Type B pancreatic cell (in vitro differentiated cells): Measurements from ENCODE around the gene BCL2L1. TPM values are rescaled to one million over a fixed set of nuclear protein-coding genes. Genes with fewer than 3 reads are reported as not detected.
A peak's percentile ranks its signal among the peaks of the same experiment; 100 is the strongest.

Experiments
- DNase-seq: peaks from one replicate; pipeline ENCODE4 v3.0.0; 2021; ENCODE audit warnings: mixed read lengths; ENCODE audit not compliant: unreplicated experiment; ENCODE audit errors: extremely low spot score
- H3K27ac Mint-ChIP-seq: 2 replicates; pipeline ENCODE4 v1.8.0; 2021; ENCODE audit warnings: mild to moderate bottlenecking, mixed read lengths
- H3K27me3 Mint-ChIP-seq: 2 replicates; pipeline ENCODE4 v1.8.0; 2021; ENCODE audit warnings: mixed read lengths
- H3K36me3 Mint-ChIP-seq: 2 replicates; pipeline ENCODE4 v1.8.0; 2021; ENCODE audit warnings: mixed read lengths
- H3K4me1 Mint-ChIP-seq: one replicate; pipeline ENCODE4 v1.8.0; 2021; ENCODE audit warnings: mixed read lengths; ENCODE audit not compliant: unreplicated experiment
- H3K4me3 Mint-ChIP-seq: 2 replicates; pipeline ENCODE4 v1.8.0; 2021; ENCODE audit warnings: mild to moderate bottlenecking, mixed read lengths
- H3K9me3 Mint-ChIP-seq: 2 replicates; pipeline ENCODE4 v1.8.0; 2021; ENCODE audit warnings: mixed read lengths
- total RNA-seq: library from RNA; stranded (reverse); gene quantifications from 2 replicates; pipeline ENCODE4 v1.2.1, GENCODE V29; 2021; ENCODE audit warnings: low replicate concordance
- TF ChIP-seq, protein P1 (sequence below): fragments of 200-600 bp; sonication (generic); conservative IDR thresholded peaks from 2 replicates; pipeline ENCODE4 v1.5.0; 2021; ENCODE audit warnings: antibody characterized with exemption, mild to moderate bottlenecking

Gene BCL2L1
- total RNA-seq, 1 donor from 2014 or later = 142 TPM

GRCh38 chr20:31620246-31620645 is 102.4 kb downstream of the BCL2L1 start:
- TF ChIP-seq, protein P1, sequence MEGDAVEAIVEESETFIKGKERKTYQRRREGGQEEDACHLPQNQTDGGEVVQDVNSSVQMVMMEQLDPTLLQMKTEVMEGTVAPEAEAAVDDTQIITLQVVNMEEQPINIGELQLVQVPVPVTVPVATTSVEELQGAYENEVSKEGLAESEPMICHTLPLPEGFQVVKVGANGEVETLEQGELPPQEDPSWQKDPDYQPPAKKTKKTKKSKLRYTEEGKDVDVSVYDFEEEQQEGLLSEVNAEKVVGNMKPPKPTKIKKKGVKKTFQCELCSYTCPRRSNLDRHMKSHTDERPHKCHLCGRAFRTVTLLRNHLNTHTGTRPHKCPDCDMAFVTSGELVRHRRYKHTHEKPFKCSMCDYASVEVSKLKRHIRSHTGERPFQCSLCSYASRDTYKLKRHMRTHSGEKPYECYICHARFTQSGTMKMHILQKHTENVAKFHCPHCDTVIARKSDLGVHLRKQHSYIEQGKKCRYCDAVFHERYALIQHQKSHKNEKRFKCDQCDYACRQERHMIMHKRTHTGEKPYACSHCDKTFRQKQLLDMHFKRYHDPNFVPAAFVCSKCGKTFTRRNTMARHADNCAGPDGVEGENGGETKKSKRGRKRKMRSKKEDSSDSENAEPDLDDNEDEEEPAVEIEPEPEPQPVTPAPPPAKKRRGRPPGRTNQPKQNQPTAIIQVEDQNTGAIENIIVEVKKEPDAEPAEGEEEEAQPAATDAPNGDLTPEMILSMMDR = no peak
- H3K9me3 Mint-ChIP-seq = no peaks in the 10 kb centered on the region
- H3K27ac Mint-ChIP-seq = peak overlapping the region; percentile 20
- no peaks in the 10 kb centered on the region for H3K36me3 Mint-ChIP-seq
- no peaks in the 10 kb centered on the region for H3K27me3 Mint-ChIP-seq
- DNase-seq = no peak
- H3K4me3 Mint-ChIP-seq = no peak overlapping the region
- H3K4me1 Mint-ChIP-seq = no peaks in the 10 kb centered on the region

- Mint-ChIP-seq H3K27ac (peak overlapping the region; percentile 16), H3K9me3 (no peaks in the 10 kb centered on the region), H3K36me3 (no peaks in the 10 kb centered on the region), H3K4me1 (peaks cover 6% of the 10 kb centered on the region), H3K4me3 (no peak overlapping the region), H3K27me3 (no peaks in the 10 kb centered on the region)
- TF ChIP-seq, protein P1 = no peak
- DNase-seq = no peak
These were observed 105.1 kb downstream of the BCL2L1 start for GRCh38 chr20:31617432-31618104.

GRCh38 chr20:31615416-31615815 is 107.3 kb downstream of the BCL2L1 start:
- TF ChIP-seq, protein P1 = no peak
- no peak overlapping the region for H3K27ac Mint-ChIP-seq
- no peak overlapping the region for H3K4me3 Mint-ChIP-seq
- no peaks in the 10 kb centered on the region for H3K36me3 Mint-ChIP-seq
- no peaks in the 10 kb centered on the region for H3K27me3 Mint-ChIP-seq
- H3K9me3 Mint-ChIP-seq = no peaks in the 10 kb centered on the region
- DNase-seq = no peak
- H3K4me1 Mint-ChIP-seq = peaks cover 22% of the 10 kb centered on the region

Other genes starting within 250 kb of the BCL2L1 start
- not detected in 2 replicates for gene DEFB124, start 247.7 kb downstream of the BCL2L1 start, total RNA-seq
- not detected in 2 replicates for gene REM1, start 247.6 kb downstream of the BCL2L1 start, total RNA-seq
- gene HM13, start 208.4 kb downstream of the BCL2L1 start, total RNA-seq = 246 and 281 TPM in 2 replicates
- 472 and 516 TPM in 2 replicates for gene ID1, start 117.6 kb downstream of the BCL2L1 start, total RNA-seq
- gene COX4I2, start 85.0 kb downstream of the BCL2L1 start, total RNA-seq = not detected in 2 replicates
- 45.0 and 130 TPM in 2 replicates for gene TPX2, start 16.4 kb upstream of the BCL2L1 start, total RNA-seq
- 0.21 and 0.77 TPM in 2 replicates for gene MYLK2, start 96.5 kb upstream of the BCL2L1 start, total RNA-seq
- gene FOXS1, start 122.7 kb upstream of the BCL2L1 start, total RNA-seq = 0.22 TPM in 1 of 2 replicates, not detected in the other
- 3.0 and 9.1 TPM in 2 replicates for gene DUSP15, start 147.7 kb upstream of the BCL2L1 start, total RNA-seq
- gene TTLL9, start 147.8 kb upstream of the BCL2L1 start, total RNA-seq = 0.17 and 3.4 TPM in 2 replicates
- 24.3 and 24.7 TPM in 2 replicates for gene PDRG1, start 229.2 kb upstream of the BCL2L1 start, total RNA-seq
- gene XKR7, start 245.3 kb upstream of the BCL2L1 start, total RNA-seq = 4.2 and 4.9 TPM in 2 replicates